Frontal cortex (tissue), 4 donors: ENCODE data around the gene AGL. TPM values are rescaled to one million over a fixed set of nuclear protein-coding genes. Genes with fewer than 3 reads are reported as not detected.
"Not testable (repeated sequence)": the region's sequence is repeated elsewhere in the genome, so short reads cannot be mapped to it uniquely, and the experiment has no call there.

Experiments
- DNase-seq, 2 donors: peaks; one replicate each; pipeline ENCODE4 v3.0.0; 2012; ENCODE audit warnings: low spot score in 2 of 2
- FAIRE-seq: peaks from 2 replicates; lab custom pipeline; 2012; peaks lifted over from hg19 to GRCh38; lab: Jason Lieb, UNC
- total RNA-seq: library from RNA; depleted of rRNA; stranded (reverse); fragments of >200 nt; gene quantifications from one replicate; pipeline ENCODE4 v1.2.3, GENCODE V29; 2014
- donor health status: control.
- donor health status: control.
- donor health status: control.

Gene AGL
- total RNA-seq, 1 donor from 2014 or later = 36.3 TPM

DNA sequence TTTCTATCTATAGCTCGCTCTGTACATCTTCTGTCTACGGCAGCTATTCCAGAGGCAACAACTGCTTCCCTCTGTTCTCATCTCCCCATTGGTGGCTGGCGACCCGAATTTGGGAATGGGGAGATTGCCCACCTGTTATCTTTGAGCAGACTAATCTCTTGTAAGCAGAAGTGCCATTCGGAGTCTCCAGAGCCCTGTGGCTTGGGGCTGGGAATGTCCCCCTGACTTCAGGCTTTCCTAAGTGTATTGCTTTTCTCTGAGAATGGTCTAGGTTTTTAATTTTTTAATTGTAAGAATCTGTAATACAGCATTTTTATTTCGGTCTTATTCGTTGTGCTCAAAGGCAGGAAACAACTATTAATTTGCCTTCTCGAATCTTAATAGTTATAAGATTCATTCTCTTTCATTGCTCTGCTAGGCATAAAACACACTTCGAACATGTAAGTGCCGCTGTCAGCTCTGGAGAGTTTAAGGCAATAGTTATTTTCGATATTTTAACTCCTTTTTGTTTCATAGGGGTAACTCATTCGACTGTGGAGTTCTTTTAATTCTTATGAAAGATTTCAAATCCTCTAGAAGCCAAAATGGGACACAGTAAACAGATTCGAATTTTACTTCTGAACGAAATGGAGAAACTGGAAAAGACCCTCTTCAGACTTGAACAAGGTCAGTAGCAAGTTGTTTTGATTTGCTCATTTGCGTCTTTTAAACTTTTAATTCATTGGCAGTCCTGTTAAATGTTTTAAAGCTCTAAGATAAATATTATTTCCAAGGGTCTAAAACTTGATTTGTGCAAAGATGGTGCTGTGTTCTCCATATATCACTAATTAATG lies 514 bp downstream of the AGL start:
- FAIRE-seq (no peak), DNase-seq (no peak)

DNA sequence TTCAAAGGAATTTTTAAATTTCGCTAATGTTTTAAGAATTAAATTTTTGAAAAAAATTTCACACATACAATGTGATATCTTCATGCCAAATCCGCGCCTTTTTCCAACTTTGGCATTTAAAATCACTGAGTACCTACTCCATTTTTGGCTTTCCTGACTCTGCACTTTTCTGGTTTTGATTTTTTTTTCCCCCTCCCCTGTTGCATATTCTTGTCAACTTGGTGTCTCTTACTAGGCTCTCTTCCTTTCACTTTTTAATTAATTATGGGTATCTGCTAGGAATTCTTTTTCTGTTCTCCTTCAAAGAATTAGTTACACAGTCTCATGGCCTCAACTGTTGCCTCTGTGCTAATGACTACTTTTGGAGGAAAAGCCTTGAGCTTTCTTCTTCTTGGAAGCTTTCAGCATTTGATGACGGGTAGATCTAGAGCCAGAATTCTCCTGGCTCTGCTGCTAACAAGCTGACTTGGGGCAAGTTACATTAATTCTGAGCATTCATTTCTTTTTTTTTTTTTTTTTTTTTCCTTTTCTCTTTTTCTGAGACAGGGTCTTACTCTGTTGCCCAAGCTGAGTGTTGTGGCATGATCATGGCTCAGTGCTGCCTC lies 1.8 kb downstream of the AGL start:
- FAIRE-seq (no peak), DNase-seq (no peak)

DNA sequence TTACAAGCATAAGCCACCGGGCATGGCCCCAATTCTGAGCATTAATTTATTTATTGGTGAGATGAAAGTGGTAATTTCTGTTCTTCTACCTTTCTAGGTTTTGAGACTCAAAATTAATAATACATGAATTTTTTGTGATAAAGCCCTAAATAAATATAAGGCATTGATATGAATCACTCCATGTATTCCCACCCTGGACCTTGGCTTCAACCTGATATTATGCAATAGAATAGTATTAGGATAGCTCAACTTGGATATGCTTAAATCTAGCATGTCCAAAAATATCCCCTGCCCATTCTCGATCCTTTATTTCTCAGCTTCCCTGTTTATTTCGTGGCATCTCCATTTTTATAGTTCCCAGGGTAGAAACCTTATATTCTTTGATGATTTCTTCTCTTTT lies 2.5 kb downstream of the AGL start:
- DNase-seq = no peak
- FAIRE-seq = no peak

DNA sequence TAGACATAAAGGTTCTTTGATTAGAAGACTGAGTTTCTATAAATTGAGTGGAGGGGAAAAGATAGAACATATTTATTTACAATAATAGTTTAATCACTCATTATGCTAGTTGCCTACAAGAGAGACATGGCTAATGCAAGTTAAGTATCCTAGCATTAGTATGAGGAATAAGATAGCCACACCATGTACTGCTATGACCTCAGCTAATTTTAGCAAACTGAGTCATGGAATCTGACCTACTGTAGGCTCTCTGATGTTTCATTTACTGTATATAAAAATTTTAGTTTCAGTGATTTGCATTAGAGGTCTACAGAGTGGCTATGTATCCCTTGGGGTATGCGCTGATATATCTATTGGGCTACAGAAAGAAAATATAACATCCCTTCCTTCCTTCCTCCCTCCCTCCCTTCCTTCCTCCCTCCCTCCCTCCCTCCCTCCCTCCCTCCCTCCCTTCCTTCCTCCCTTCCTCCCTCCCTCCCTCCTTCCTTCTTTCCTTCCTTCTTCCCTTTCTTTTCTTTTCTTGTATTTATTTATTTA lies 5.8 kb downstream of the AGL start:
- no peak for DNase-seq
- no peak for FAIRE-seq

DNA sequence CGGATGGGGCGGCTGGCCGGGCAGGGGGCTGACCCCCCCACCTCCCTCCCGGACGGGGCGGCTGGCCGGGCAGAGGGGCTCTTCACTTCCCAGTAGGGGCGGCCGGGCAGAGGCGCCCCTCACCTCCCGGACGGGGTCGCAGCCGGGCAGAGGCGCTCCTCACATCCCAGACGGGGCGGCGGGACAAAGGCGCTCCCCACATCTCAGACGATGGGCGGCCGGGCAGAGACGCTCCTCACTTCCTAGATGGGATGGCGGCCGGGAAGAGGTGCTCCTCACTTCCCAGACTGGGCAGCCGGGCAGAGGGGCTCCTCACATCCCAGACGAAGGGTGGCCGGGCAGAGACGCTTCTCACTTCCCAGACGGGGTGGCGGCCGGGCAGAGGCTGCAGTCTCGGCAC lies 6.9 kb downstream of the AGL start:
- DNase-seq, FAIRE-seq: not testable (repeated sequence)

DNA sequence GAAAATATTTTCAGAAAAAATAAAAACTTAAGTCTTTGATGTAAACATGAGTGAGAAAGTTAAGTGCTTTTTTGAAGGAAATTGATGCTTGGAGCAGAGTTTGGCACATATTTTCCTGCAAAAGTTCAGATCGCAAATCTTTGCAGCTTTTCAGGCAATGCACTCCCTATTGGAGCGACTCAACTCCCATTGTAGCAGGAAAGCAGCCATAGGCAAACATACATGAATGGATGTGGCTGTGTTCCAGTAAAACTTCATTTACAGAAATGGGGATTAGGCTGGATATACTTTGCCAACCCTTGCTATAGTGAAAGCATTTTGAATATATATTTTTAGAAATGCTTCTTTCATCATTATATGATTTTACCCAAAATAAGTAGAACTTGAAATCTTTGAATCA lies 8.1 kb downstream of the AGL start:
- FAIRE-seq (no peak), DNase-seq (no peak)

DNA sequence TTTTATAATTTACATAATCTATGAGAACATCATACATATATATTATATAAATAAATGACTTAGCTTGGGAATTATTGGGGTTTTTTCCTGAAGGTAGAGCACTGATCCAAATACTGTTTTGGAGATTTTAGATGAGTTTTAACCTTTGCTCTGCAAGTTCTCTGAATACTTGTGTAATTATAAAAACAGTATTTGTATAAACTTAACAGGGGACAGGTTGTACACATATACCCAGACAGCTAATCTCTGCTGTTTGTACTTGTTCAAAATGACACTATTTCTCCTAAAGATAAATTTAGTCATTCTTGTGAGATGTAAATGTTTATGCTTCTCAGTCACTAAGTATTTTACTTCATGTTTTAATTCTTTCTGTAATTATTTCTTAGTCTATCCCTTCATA lies 8.7 kb downstream of the AGL start:
- no peak for FAIRE-seq
- no peak for DNase-seq

DNA sequence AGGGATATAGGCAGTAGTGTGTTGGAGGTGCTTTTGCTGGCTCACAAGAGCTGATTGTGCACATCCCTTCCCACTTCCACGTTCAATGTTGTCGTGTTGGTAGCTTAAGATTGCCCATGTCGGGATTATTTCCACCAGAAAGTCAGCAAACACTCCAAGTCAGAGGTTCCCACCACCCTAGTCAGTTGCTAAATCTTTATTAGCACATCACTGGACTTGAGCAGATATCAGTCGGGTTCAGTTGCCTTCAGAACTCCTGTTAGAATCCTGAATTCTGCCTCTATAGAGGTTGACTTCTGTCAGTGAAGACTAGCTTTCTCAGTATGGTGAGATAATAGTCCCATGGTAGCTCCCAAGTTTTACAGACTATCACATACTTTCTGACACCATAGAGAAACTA lies 10.5 kb downstream of the AGL start:
- FAIRE-seq (no peak), DNase-seq (no peak)

DNA sequence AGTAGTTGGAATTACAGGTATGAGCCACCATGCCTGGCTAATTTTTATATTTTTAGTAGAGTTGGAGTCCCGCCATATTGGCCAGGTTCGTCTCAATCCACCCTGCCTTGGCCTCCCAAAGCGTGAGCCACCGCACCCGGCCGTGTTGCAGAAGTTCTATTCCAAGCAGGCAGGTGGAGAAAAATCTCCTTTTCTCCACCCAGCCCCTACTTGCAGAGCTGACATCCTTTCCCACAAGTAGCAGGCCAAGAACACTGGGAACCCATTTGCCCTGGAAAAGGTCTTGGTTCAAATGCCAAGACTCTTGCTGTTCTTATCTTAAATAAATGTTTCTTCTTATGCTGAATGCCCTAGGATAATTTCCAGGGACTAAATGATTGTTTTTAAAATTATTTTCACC lies 17.5 kb downstream of the AGL start:
- FAIRE-seq (no peak), DNase-seq (no peak)

DNA sequence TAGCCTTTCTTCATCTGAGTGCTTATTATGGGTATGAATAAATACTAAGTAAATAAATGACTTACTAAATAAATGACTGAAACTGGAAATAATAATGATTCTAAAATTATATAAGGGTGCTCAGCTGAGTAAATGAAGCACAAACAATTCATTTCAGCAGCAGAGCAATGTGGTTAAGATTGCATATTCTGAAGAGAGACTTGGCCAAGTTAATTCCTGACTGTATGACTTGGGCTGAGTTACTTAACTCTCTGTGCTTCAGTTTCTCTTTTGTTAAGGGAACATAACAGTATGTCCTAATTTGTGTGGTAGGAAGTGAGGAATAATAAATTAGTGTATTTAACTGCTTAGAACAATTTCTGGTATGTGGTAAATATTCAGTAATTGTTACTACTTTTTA lies 19.1 kb downstream of the AGL start:
- DNase-seq (no peak), FAIRE-seq (no peak)

DNA sequence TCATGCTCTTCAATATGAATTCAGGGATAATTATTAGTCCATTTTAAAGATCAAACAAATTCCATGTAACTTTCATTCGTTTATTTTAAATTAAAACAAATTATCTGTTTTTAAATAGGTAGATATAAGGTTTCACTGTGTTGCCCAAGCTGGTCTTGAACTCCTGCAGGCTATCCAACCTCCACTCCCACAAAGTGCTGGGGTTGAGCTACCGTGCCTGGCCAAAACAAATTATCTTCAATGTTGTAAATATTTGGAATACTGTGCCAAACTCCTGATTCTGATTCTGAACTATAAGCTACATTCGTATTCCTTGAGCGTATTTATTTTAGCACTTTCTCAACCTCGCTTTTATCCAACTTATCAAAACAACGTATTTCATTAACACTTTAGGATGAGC lies 19.6 kb downstream of the AGL start:
- FAIRE-seq (no peak), DNase-seq (no peak)

DNA sequence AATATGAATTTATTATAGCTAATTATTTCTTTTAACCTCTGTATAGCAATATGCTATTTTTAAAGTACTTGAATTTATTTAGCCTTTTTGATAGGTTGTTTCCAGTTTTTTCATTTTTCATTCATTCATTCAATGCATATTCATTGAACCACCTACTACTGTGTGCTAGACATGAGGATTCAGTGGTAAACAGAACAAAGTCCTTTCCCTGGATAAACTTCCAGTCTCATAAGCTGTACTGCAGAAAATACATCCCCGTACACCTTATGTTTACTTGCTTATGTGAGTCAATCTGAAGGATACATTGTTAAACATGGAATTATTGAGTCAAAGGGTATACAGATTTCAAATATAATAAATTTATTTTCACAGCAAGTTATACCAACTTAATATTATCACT lies 21.9 kb downstream of the AGL start:
- DNase-seq (no peak), FAIRE-seq (no peak)

DNA sequence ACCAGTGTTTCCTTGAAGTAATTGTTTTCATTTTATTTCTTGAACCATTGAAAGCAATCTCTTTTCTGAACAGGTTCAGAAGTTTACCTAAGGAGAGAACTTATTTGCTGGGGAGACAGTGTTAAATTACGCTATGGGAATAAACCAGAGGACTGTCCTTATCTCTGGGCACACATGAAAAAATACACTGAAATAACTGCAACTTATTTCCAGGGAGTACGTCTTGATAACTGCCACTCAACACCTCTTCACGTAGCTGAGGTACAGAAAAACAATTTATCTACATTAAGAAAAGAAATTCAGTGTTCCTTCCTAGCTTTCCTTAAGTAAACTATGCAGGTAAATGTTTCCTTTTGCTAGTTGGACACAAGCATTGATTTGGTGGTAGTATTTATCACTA lies 27.4 kb downstream of the AGL start:
- FAIRE-seq (no peak), DNase-seq (no peak)

DNA sequence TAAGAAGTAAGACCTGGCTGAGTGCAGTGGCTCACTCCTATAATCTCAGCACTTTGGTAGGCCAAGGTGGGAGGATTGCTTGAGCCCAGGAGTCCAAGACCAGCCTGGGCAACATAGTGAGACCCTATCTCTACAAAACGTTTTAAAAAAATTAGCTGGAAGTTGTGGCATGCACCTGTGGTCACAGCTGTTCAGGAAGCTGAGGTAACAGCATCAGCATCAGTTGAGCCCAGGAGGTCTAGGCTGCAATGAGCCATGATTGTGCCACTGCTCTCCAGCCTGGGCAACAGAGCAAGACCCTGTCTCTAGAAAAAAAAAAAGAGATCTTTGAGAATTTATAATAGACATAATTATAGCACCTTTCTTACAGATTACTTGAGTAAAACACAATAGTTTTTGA lies 36.0 kb downstream of the AGL start:
- DNase-seq (no peak), FAIRE-seq (no peak)

DNA sequence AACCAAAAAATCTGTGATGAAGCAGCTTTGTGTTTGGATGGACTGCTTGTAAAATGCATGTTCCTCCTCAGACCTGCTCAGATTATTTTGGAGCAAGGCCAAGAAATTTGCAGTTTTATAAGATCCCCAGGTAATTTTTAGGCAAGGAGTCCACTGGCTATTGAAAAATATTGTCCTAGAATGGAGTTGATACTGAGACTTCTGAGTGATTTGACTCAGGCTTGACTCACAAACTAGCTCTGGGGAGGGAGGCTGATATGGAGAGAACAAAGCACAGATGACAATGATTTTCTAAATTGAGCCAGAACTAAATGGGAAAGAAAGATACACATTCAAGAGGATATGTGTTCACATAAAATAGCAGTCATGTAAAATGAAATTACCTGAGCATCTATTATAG lies 36.7 kb downstream of the AGL start:
- FAIRE-seq = no peak
- DNase-seq = no peak

DNA sequence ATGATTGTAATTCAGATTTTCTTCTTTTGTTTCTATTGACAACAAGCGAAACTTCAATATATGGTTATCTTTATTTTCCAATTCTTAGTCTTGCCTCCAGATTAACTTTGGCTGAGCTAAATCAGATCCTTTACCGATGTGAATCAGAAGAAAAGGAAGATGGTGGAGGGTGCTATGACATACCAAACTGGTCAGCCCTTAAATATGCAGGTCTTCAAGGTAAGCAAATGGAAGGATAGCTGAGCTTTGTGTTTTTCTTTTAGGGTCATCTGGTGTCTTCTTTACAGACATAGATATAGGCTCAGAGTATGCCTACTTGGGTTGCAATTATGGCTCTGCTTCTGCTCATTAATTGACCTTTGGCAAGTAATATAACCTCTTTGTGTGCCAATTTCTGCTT lies 37.7 kb downstream of the AGL start:
- FAIRE-seq (no peak), DNase-seq (no peak)

DNA sequence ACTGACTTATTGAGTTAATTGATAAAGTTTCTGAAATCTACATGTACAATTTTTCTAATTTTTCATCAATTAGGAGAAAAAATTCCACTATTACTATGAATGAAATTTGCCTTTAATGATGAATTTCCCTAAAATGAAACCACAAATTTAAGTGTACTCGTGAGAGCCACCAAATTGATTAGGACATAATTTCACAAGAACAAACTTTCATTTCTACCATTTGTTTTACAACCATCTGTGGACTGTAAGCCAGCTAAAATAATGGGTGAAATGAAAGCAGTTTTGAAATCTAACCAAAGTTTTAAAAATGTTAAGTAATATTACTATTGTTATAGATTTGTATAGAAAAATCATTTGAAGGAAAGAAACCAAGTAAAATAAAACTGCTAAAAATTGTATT lies 41.8 kb downstream of the AGL start:
- DNase-seq (no peak), FAIRE-seq (no peak)

DNA sequence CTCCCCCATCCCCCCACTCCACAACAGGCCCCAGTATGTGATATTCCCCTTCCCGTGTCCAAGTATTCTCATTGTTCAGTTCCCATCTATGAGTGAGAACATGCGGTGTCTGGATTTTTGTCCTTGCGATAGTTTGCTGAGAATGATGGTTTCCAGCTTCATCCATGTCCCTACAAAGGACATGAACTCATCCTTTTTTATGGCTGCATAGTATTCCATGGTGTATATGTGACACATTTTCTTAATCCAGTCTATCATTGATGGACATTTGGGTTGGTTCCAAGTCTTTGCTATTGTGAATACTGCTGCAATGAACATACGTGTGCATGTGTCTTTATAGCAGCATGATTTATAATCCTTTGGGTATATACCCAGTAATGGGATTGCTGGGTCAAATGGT lies 53.1 kb downstream of the AGL start:
- not testable (repeated sequence) for DNase-seq, FAIRE-seq

DNA sequence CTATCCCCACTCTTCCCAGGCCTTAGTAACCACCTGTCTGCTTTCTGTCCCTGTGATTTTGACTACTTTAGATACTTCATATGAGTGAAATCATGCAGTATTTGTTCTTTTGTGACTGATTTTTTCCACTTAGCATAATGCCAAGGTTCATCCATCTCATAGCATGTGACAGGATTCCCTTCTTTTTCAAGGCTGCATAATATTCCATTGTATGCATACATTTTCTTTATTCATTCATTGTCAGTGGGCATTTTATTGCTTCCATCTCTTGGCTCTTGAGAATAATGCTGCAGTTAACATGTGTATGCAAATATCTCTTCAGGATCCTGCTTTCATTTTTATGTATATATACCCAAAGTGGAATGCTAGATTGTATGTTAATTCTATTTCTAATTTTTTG lies 56.4 kb downstream of the AGL start:
- DNase-seq (no peak), FAIRE-seq (no peak)

DNA sequence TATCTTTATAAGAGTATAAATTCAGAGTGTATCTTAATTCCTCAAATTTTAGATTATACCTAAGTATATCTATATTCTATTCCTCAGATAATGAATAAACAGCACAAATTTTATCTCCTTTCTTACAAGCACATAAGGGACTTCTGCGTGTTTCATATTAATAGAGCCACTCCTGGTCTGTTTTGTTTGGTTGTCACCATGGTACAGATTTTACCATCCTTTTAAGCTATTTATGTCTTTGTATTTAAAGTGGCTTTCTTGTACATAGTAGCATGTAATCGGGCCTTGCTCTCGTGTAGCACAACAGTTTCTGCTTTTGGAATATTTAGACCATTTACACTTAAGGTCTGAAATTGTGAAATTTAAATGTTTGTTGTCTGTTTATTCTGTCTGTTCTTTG lies 67.1 kb downstream of the AGL start:
- DNase-seq (no peak), FAIRE-seq (no peak)

DNA sequence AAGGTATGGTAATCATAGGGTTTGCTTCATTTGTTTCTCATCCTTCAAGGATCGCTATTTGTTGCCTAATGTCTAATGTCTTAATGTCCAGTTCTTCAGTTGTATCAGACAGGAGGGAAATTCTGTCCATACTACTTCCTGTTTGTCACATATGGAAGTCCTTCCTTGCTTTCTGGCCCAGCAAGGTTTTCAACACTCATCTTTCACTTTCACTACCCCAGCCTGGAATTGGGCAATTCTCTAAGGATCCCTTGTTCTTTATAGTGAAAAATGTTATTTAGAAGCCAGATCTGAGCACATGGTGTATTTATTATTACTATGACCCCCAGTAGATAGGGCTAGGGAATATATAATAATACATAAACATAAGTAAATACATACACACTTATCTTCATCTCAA lies 69.1 kb downstream of the AGL start:
- DNase-seq = no peak
- no peak for FAIRE-seq

DNA sequence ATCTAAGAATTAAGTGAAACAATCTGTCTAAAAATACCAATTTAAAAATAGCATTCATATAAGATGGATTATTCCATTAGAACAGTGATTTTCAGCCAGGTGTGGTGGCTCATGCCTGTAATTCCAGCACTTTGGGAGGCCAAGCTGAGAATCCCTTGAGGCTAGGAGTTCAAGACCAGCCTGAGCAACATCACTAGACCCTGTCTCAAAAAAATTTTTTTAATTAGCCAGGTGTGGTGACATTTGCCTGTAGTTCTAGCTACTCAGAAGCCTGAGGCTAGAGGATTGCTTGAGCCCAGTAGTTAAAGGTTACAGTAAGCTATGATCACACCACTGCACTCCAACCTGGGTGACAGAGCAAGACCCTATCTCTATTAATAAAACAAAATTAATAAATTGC lies 84.6 kb downstream of the AGL start:
- DNase-seq = no peak
- no peak for FAIRE-seq
